Left ventricle myocardium inferior (tissue), 1 donor: ENCODE measurements around the gene BTBD9. TPM values are rescaled to one million over a fixed set of nuclear protein-coding genes. Genes with fewer than 3 reads are reported as not detected.

ENCODE experiments used
- DNase-seq: peaks from one replicate; pipeline ENCODE4 v3.0.0-alpha.2; 2020
- H3K27ac ChIP-seq: fragments of 200-600 bp; replicated peaks from 2 replicates; pipeline ENCODE4 v1.8.0; 2021
- H3K27me3 ChIP-seq: fragments of 200-600 bp; 2 replicates; pipeline ENCODE4 v1.8.0; 2021; ENCODE audit warnings: low read depth
- H3K36me3 ChIP-seq: fragments of 200-600 bp; 2 replicates; pipeline ENCODE4 v1.8.0; 2021
- H3K4me1 ChIP-seq: fragments of 200-600 bp; 2 replicates; pipeline ENCODE4 v1.8.0; 2021
- H3K4me3 ChIP-seq: fragments of 200-600 bp; 2 replicates; pipeline ENCODE4 v1.8.0; 2021; ENCODE audit warnings: mild to moderate bottlenecking, moderate library complexity
- H3K9me3 ChIP-seq: fragments of 200-600 bp; replicated peaks from 2 replicates; pipeline ENCODE4 v1.8.0; 2021
- intact Hi-C: fragments of 100-400 bp; cut with micrococcal nuclease; formaldehyde crosslinking; loops from one replicate; pipeline ENCODE4 v1.11.0; 2022
- total RNA-seq: library from RNA; stranded (reverse); fragmentation: NEBNext Ultra II Directional; extraction: Animal tissue kit (Norgen Biotek cat#: 25700); gene quantifications from one replicate; pipeline ENCODE4 v1.2.1, GENCODE V29; 2021
- TF ChIP-seq, protein P1 (sequence below): fragments of 200-600 bp; IDR thresholded peaks from 2 replicates; pipeline ENCODE4 v1.8.0; 2021; ENCODE audit warnings: antibody characterized with exemption, mild to moderate bottlenecking, borderline replicate concordance
- donor health status: DM: no; HTN: yes; CAD: no; lungs with severe emphysema.

Gene BTBD9
- total RNA-seq, 1 donor from 2014 or later = 16.5 TPM

DNA sequence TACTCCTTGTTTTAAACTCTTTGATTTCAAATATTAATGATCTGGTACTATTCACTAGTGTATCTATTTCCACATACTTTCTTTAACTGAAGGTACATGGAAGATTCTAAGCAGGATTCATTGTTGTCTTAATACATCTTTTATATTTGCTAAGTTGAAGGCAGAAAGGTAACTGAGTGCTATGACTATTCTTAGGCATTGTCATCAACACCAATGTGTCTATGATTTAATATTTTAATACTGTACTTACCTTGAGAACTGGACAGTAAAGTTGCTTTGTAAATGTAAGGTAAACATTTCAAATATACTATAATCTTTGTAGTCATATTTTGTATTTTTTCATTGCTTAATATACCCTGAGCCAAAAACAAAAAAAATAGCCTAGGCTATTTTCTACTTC, 8.9 kb upstream of the BTBD9 start:
- no peaks in the 10 kb centered on the region for H3K27me3 ChIP-seq
- no peaks in the 10 kb centered on the region for H3K9me3 ChIP-seq
- no peak overlapping the region for H3K4me3 ChIP-seq
- peaks cover 23% of the 10 kb centered on the region for H3K4me1 ChIP-seq
- H3K27ac ChIP-seq = no peak overlapping the region
- H3K36me3 ChIP-seq = no peaks in the 10 kb centered on the region
- no peak for DNase-seq
- intact Hi-C loops = no loop called here
- TF ChIP-seq, protein P1, sequence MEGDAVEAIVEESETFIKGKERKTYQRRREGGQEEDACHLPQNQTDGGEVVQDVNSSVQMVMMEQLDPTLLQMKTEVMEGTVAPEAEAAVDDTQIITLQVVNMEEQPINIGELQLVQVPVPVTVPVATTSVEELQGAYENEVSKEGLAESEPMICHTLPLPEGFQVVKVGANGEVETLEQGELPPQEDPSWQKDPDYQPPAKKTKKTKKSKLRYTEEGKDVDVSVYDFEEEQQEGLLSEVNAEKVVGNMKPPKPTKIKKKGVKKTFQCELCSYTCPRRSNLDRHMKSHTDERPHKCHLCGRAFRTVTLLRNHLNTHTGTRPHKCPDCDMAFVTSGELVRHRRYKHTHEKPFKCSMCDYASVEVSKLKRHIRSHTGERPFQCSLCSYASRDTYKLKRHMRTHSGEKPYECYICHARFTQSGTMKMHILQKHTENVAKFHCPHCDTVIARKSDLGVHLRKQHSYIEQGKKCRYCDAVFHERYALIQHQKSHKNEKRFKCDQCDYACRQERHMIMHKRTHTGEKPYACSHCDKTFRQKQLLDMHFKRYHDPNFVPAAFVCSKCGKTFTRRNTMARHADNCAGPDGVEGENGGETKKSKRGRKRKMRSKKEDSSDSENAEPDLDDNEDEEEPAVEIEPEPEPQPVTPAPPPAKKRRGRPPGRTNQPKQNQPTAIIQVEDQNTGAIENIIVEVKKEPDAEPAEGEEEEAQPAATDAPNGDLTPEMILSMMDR = no peak

GRCh38 chr6:38646166-38646878, 6.6 kb upstream of the BTBD9 start:
- TF ChIP-seq, protein P1 = no peak
- Histone ChIP-seq H3K9me3 (no peaks in the 10 kb centered on the region), H3K4me1 (peaks cover 27% of the 10 kb centered on the region), H3K36me3 (no peaks in the 10 kb centered on the region), H3K27ac (no peak overlapping the region), H3K27me3 (no peaks in the 10 kb centered on the region), H3K4me3 (no peak overlapping the region)
- intact Hi-C loops = no loop called here
- DNase-seq = no peak

GRCh38 chr6:38644951-38645350, 5.2 kb upstream of the BTBD9 start:
- intact Hi-C loops = no loop called here

DNA sequence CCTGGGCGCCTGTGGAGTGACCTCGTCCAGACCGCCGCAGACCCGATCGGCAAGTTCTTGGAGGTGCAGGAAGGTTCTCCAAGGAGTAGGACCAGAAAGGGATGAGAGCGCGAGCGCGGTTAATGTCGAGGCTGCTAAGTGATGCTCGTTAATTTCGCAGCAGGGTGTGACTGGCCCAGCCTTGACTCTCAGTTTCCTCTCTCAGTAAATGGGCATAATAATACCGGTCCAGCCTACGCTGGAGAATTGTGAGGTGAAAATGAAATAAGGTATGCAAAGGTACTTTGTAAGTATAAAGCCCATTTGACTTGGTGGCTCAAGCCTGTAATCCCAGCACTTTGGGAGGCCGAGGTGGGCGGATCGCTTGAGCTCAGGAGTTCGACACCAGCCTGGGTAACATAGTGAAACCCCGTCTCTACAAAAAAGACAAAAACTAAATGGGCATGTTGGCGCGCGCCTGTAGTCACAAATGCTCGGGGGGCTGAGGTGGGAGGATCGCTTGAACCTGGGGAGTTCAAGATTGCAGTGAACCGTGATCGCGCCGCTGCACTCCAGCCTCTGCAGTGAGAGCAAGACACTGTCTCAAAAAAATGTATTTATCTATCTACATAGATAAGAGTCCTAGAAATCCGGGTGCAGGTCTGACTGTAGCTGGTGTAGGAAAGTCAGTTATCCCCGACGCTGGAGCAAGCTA, 634 bp upstream of the BTBD9 start:
- H3K27ac ChIP-seq = peak overlapping the region; percentile 98
- no peaks in the 10 kb centered on the region for H3K9me3 ChIP-seq
- H3K4me3 ChIP-seq = peak overlapping the region; percentile 91
- TF ChIP-seq, protein P1 = no peak
- intact Hi-C loops = no loop called here
- no peak for DNase-seq
- peaks cover 55% of the 10 kb centered on the region for H3K4me1 ChIP-seq
- H3K36me3 ChIP-seq = no peaks in the 10 kb centered on the region
- H3K27me3 ChIP-seq = no peaks in the 10 kb centered on the region

More at GRCh38 chr6:38644951-38645350, 5.2 kb upstream of the BTBD9 start:
- H3K36me3 ChIP-seq = no peaks in the 10 kb centered on the region
- no peaks in the 10 kb centered on the region for H3K9me3 ChIP-seq
- H3K27me3 ChIP-seq = no peaks in the 10 kb centered on the region
- H3K4me1 ChIP-seq = peaks cover 37% of the 10 kb centered on the region
- peak overlapping the region; percentile 0 for H3K27ac ChIP-seq
- H3K4me3 ChIP-seq = no peak overlapping the region
- TF ChIP-seq, protein P1 = no peak
- no peak for DNase-seq

GRCh38 chr6:38638941-38639497, 710 bp downstream of the BTBD9 start:
- peaks cover 60% of the 10 kb centered on the region for H3K4me1 ChIP-seq
- TF ChIP-seq, protein P1 = no peak
- H3K9me3 ChIP-seq = no peaks in the 10 kb centered on the region
- DNase-seq = no peak
- H3K4me3 ChIP-seq = peak overlapping the region; percentile 91
- H3K27me3 ChIP-seq = no peaks in the 10 kb centered on the region
- peak overlapping the region; percentile 98 for H3K27ac ChIP-seq
- intact Hi-C loops = no loop called here
- no peaks in the 10 kb centered on the region for H3K36me3 ChIP-seq
